SU-DHL-6 (cell line): ENCODE measurements around the gene NOX3.

ENCODE experiments used
- CTCF ChIP-seq: fragments of 200-600 bp; sonication (generic); IDR thresholded peaks from one replicate; pipeline ENCODE4 v1.5.1; 2017; ENCODE audit warnings: antibody characterized with exemption, mild to moderate bottlenecking, low read length, moderate library complexity; ENCODE audit not compliant: insufficient read depth, poor library complexity, severe bottlenecking
- EZH2phosphoT487 ChIP-seq: fragments of 200-600 bp; sonication (generic), shearing (Covaris generic); conservative IDR thresholded peaks from 2 replicates; pipeline ENCODE4 v1.6.1; 2018; ENCODE audit warnings: mild to moderate bottlenecking, antibody characterized with exemption, low read length, moderate library complexity, mixed read lengths

GRCh38 chr6:155399745-155400653, 55.6 kb downstream of the NOX3 start:
- TF ChIP-seq CTCF (no peak), EZH2phosphoT487 (no peak)
